SH-SY5Y (cell line): ENCODE data around the gene CNOT6L.

Experiments used
- GATA2 ChIP-seq: IDR thresholded peaks from 2 replicates; pipeline ENCODE4 v1.6.1; 2011; ENCODE audit warnings: mild to moderate bottlenecking, low read depth, low read length
- GATA3 ChIP-seq: IDR thresholded peaks from 2 replicates; pipeline ENCODE4 v1.6.1; 2011; ENCODE audit warnings: low read depth, mild to moderate bottlenecking, low read length, moderate library complexity

DNA sequence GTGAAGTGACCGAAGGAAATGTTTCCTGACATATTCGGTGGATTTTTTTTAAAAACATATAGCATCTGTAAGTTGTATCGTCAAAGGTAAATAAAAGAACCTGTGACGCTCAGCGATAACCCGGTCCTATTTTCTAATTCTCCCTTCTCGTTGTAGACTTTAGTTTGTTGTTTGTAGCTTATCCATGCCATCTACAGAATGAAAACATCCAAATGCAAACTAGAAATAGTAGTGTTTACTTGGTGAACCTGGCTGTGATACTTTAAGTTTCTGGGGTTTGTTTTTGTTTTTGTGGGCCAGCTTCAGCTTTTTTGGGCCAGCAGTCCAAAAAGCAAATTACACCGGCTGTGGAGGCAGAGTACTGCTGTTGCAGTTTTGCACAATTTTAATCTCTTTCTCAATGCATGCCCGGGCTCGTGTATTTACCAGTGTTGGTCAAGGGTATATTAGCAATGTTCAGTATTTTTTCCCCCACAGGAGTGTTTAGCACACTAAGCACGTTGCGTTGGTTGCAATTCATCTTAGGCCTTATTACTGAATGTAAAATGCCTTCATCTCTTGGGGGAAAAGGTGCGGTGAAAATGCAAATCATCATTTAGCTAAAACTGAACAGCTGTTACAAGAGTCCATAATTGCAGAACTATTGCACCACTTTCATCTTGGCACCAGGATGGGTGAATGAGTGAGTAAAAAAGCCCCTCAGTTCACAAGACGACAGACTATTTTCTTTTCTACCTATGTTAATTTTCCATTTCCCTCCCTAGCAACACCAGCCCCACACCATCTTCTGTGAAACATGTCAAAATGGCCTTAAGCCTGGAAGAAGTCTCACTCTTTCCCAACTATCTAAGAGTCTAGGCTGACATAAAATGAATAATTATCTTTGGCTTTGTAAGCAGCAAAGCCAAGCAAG lies 1.7 kb upstream of the CNOT6L start:
- TF ChIP-seq GATA2: no peak
- TF ChIP-seq GATA3: no peak
